CD4-positive, alpha-beta T cell (primary cell): ENCODE measurements around the gene TSHZ3. TPM values are rescaled to one million over a fixed set of nuclear protein-coding genes. Genes with fewer than 3 reads are reported as not detected.

Source experiments
- ATAC-seq: fragments of 200-7000 bp; cut with Tn5 transposase; one replicate; pipeline ENCODE4 v1.10.0; 2022; ENCODE audit warnings: mild to moderate bottlenecking; ENCODE audit not compliant: poor library complexity
- CTCF ChIA-PET: fragments of 350-600 bp; sonication (Branson Sonifier 250); formaldehyde crosslinking; loops from one replicate; lab custom pipeline; 2021; ENCODE audit warnings: antibody characterized with exemption, inconsistent platforms; lab: Charles Lee
- POLR2A ChIA-PET: fragments of 350-600 bp; sonication (Branson Sonifier 250); formaldehyde crosslinking; loops from one replicate; lab custom pipeline; 2021; ENCODE audit warnings: antibody characterized with exemption, inconsistent platforms; lab: Charles Lee
- DNase-seq, 14 experiments: peaks; one replicate each; pipeline ENCODE4 v3.0.0-alpha.2; 2013 to 2020; ENCODE audit warnings: mixed read lengths in 2 of 14
- H3K27ac ChIP-seq, 2 donors: one replicate each; pipeline versions ENCODE4 v1.5.1 to v1.7.0; 2013; ENCODE audit warnings: low read length in 2 of 2, low read depth in 1 of 2, mild to moderate bottlenecking in 1 of 2
- H3K27me3 ChIP-seq, 2 experiments: 1 replicate in 1 of 2; 2 replicates in 1 of 2; pipeline versions ENCODE4 v1.6.1 to v1.7.0; 2013; ENCODE audit warnings: low read length in 2 of 2, control low read depth in 1 of 2, mild to moderate bottlenecking in 1 of 2, moderate library complexity in 1 of 2; ENCODE audit not compliant: insufficient read depth in 2 of 2, control insufficient read depth in 1 of 2
- H3K36me3 ChIP-seq: one replicate; pipeline ENCODE4 v1.6.1; 2013; ENCODE audit warnings: low read length, control low read depth; ENCODE audit not compliant: insufficient read depth
- H3K4me1 ChIP-seq: one replicate; pipeline ENCODE4 v1.6.1; 2013; ENCODE audit warnings: low read length, control low read depth; ENCODE audit not compliant: insufficient read depth
- H3K4me3 ChIP-seq: one replicate; pipeline ENCODE4 v1.5.1; 2013; ENCODE audit warnings: mild to moderate bottlenecking, low read length, moderate library complexity
- H3K9me3 ChIP-seq, 2 experiments: 1 replicate in 1 of 2; 2 replicates in 1 of 2; pipeline versions ENCODE4 v1.6.1 to v1.7.0; 2013; ENCODE audit warnings: low read length in 2 of 2, mild to moderate bottlenecking in 2 of 2, control low read depth in 1 of 2, moderate library complexity in 1 of 2; ENCODE audit not compliant: control insufficient read depth in 1 of 2, insufficient read depth in 1 of 2
- H3K27ac Mint-ChIP-seq: one replicate; pipeline ENCODE4 v1.8.0; 2020; ENCODE audit warnings: mixed read lengths
- H3K27me3 Mint-ChIP-seq: one replicate; pipeline ENCODE4 v1.8.0; 2021; ENCODE audit warnings: mixed read lengths
- H3K36me3 Mint-ChIP-seq: one replicate; pipeline ENCODE4 v1.8.0; 2021; ENCODE audit warnings: low read depth, mixed read lengths
- H3K4me1 Mint-ChIP-seq: one replicate; pipeline ENCODE4 v1.8.0; 2021; ENCODE audit warnings: low read depth, mixed read lengths
- H3K4me3 Mint-ChIP-seq: one replicate; pipeline ENCODE4 v1.8.0; 2020; ENCODE audit warnings: mild to moderate bottlenecking, mixed read lengths
- H3K9me3 Mint-ChIP-seq: one replicate; pipeline ENCODE4 v1.8.0; 2020; ENCODE audit warnings: mixed read lengths
- intact Hi-C, 2 experiments: fragments of 100-400 bp; cut with DNase I in 1 of 2; cut with micrococcal nuclease in 1 of 2; formaldehyde crosslinking; loops; one replicate each; pipeline versions ENCODE4 v1.15.1 to v1.9.0; 2023 to 2025; cut with DNase I, micrococcal nuclease
- polyA plus RNA-seq, 2 donors: library from polyadenylated mRNA; unstranded; fragments of 120-200 nt; gene quantifications; one replicate each; pipeline ENCODE4 v1.2.1, GENCODE V29; 2013
- total RNA-seq, 174 experiments: library from RNA in 2 of 174; stranded (reverse) in 2 of 174; gene quantifications; one replicate each; pipeline ENCODE4 v1.2.3 and lab custom pipeline; 2021 to 2026
- TF ChIP-seq, protein P1 (sequence below): fragments of 200-600 bp; IDR thresholded peaks from one replicate; pipeline ENCODE4 v1.8.0; 2022; ENCODE audit warnings: antibody characterized with exemption, mild to moderate bottlenecking

Gene TSHZ3, protein sequence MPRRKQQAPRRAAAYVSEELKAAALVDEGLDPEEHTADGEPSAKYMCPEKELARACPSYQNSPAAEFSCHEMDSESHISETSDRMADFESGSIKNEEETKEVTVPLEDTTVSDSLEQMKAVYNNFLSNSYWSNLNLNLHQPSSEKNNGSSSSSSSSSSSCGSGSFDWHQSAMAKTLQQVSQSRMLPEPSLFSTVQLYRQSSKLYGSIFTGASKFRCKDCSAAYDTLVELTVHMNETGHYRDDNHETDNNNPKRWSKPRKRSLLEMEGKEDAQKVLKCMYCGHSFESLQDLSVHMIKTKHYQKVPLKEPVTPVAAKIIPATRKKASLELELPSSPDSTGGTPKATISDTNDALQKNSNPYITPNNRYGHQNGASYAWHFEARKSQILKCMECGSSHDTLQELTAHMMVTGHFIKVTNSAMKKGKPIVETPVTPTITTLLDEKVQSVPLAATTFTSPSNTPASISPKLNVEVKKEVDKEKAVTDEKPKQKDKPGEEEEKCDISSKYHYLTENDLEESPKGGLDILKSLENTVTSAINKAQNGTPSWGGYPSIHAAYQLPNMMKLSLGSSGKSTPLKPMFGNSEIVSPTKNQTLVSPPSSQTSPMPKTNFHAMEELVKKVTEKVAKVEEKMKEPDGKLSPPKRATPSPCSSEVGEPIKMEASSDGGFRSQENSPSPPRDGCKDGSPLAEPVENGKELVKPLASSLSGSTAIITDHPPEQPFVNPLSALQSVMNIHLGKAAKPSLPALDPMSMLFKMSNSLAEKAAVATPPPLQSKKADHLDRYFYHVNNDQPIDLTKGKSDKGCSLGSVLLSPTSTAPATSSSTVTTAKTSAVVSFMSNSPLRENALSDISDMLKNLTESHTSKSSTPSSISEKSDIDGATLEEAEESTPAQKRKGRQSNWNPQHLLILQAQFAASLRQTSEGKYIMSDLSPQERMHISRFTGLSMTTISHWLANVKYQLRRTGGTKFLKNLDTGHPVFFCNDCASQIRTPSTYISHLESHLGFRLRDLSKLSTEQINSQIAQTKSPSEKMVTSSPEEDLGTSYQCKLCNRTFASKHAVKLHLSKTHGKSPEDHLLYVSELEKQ
- total RNA-seq (under 1 TPM; 0.38 to 0.61 TPM), total RNA-seq (lab: John Stamatoyannopoulos, UW) (0 to 19.6 (median 0.91) reads per million in 172 experiments)
- 1.2 TPM for polyA plus RNA-seq (2013, experiment 1 of 2)
- polyA plus RNA-seq (2013, experiment 2 of 2): 1.4 TPM

DNA sequence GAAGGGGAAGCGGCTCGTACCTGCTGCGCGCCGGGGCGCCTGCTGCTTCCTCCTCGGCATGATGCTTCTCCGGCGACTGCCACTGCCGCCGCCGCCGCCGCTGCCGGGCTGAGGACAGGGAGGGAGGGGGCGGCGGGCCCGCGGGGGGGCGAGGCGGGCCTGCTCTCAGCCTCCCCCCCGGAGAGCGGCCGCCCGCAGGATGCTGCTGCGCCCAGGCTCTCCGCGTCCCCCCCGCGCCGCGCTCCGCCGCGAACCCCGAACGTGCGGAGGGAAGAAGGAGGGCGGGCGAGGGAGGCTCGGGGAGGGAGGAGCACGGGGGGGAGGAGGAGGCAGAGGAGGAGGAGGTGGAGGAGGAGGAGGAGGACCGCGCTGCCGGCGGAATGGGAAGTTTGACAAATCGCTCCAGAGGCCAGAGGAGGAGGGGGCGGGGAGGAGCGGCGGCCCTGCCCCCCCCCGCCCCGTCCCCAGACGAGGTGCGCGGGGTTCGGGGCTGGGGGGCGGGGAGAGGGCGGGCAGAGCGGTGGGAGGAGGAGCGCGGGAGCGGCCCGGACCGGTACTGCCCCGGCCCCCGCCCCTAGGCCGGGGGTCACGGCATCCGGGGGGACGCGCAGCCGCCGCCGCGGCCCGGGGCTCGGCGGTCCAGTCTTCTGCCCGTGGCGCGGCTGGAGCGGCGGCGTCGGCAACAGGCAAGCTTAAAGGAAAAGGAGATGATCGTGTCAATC, at the start of gene TSHZ3:
Gene TSHZ3 (minus strand): TSS at position 277 of the 722 bp plus-strand sequence. CDS start 217 bp downstream, at position 60.
- peak within 1 kb of the TSS; percentile 63 for H3K4me3 ChIP-seq
- H3K36me3 Mint-ChIP-seq: peaks cover 4% of the 10 kb centered on the region
- peaks cover 74% of the 10 kb centered on the region for H3K27me3 Mint-ChIP-seq
- ChIA-PET POLR2A (interaction anchor here (0.8 kb wide), 1 partner anchor 9 kb away, joined by 3 read pairs; no protein-coding TSS in a partner anchor), CTCF (no interaction called here)
- H3K27me3 ChIP-seq: peaks cover 67 to 82% of the 10 kb centered on the region in 2 experiments
- H3K9me3 ChIP-seq: peaks cover 0 to 13% of the 10 kb centered on the region in 2 experiments
- ATAC-seq (peak; percentile 50), DNase-seq (peak in 9 of 14 experiments; percentile 13 to 72 (median 43))
- no peak within 1 kb of the TSS for H3K27ac ChIP-seq
- H3K9me3 Mint-ChIP-seq: no peaks in the 10 kb centered on the region
- intact Hi-C loops: loop anchor here in 1 of 2 experiments (10.0 kb wide), 1 partner anchor 995 kb away; the partner anchor contains the start of gene ZNF507
- TF ChIP-seq, protein P1, sequence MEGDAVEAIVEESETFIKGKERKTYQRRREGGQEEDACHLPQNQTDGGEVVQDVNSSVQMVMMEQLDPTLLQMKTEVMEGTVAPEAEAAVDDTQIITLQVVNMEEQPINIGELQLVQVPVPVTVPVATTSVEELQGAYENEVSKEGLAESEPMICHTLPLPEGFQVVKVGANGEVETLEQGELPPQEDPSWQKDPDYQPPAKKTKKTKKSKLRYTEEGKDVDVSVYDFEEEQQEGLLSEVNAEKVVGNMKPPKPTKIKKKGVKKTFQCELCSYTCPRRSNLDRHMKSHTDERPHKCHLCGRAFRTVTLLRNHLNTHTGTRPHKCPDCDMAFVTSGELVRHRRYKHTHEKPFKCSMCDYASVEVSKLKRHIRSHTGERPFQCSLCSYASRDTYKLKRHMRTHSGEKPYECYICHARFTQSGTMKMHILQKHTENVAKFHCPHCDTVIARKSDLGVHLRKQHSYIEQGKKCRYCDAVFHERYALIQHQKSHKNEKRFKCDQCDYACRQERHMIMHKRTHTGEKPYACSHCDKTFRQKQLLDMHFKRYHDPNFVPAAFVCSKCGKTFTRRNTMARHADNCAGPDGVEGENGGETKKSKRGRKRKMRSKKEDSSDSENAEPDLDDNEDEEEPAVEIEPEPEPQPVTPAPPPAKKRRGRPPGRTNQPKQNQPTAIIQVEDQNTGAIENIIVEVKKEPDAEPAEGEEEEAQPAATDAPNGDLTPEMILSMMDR: no peak
- peak within 1 kb of the TSS; percentile 90 for H3K4me3 Mint-ChIP-seq
- peaks cover 50% of the 10 kb centered on the region for H3K4me1 ChIP-seq
- H3K27ac Mint-ChIP-seq: no peak within 1 kb of the TSS
- no peaks in the 10 kb centered on the region for H3K36me3 ChIP-seq
- peaks cover 41% of the 10 kb centered on the region for H3K4me1 Mint-ChIP-seq

DNA sequence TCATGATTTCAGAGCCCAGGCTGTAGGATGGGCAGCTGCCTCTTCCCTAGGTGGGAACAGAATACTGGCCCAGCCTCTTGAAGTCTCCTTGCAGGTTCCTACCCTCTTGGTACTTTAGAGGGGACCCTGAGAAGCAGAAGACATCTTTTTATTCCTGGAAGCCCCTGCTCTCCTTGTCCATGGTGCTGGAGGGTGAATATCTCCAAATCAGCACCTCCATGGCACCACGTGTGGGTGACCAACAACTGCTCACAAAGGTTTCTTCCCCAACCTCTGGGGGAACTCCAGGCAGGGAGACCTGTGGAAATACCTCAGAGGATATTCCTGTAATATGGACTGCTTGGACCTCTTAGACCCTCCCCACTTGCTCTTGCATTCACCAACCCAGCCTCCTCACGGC, 48.1 kb upstream of the TSHZ3 start:
- no peaks in the 10 kb centered on the region for H3K9me3 ChIP-seq
- TF ChIP-seq, protein P1: no peak
- H3K27me3 Mint-ChIP-seq: peaks cover 19% of the 10 kb centered on the region
- H3K4me1 Mint-ChIP-seq: no peaks in the 10 kb centered on the region
- H3K4me3 ChIP-seq: no peak overlapping the region
- H3K9me3 Mint-ChIP-seq: no peaks in the 10 kb centered on the region
- no peak overlapping the region for H3K4me3 Mint-ChIP-seq
- no peak overlapping the region for H3K27ac Mint-ChIP-seq
- H3K36me3 ChIP-seq: no peaks in the 10 kb centered on the region
- POLR2A ChIA-PET: no interaction called here
- no peak overlapping the region for H3K27ac ChIP-seq
- CTCF ChIA-PET: no interaction called here
- H3K4me1 ChIP-seq: no peaks in the 10 kb centered on the region
- peaks cover 3 to 4% of the 10 kb centered on the region in 2 experiments for H3K27me3 ChIP-seq
- DNase-seq (no peak), ATAC-seq (no peak)
- intact Hi-C loops: no loop called here
- H3K36me3 Mint-ChIP-seq: no peaks in the 10 kb centered on the region
